Duodenal mucosa (tissue), 2 donors: ENCODE results near the gene BTBD3.

ENCODE experiments used
- H3K27ac ChIP-seq: one replicate; pipeline ENCODE4 v1.7.0; 2013; ENCODE audit warnings: low read depth, low read length
- H3K27me3 ChIP-seq, 2 donors: one replicate each; pipeline ENCODE4 v1.7.0; 2013; ENCODE audit warnings: low read length in 2 of 2, control low read depth in 1 of 2; ENCODE audit not compliant: insufficient read depth in 2 of 2, control insufficient read depth in 1 of 2
- H3K36me3 ChIP-seq, 2 donors: one replicate each; pipeline ENCODE4 v1.7.0; 2013; ENCODE audit warnings: low read length in 2 of 2, control low read depth in 1 of 2; ENCODE audit not compliant: insufficient read depth in 2 of 2, control insufficient read depth in 1 of 2
- H3K4me1 ChIP-seq, 2 donors: one replicate each; pipeline ENCODE4 v1.7.0; 2013; ENCODE audit warnings: low read length in 2 of 2, control low read depth in 1 of 2; ENCODE audit not compliant: insufficient read depth in 2 of 2, control insufficient read depth in 1 of 2
- H3K4me3 ChIP-seq, 2 donors: one replicate each; pipeline ENCODE4 v1.7.0; 2013; ENCODE audit warnings: low read length in 2 of 2, low read depth in 1 of 2
- H3K9ac ChIP-seq, 2 donors: one replicate each; pipeline ENCODE4 v1.7.0; 2013; ENCODE audit warnings: low read length in 2 of 2, low read depth in 1 of 2
- H3K9me3 ChIP-seq, 2 donors: one replicate each; pipeline ENCODE4 v1.7.0; 2013; ENCODE audit warnings: low read length in 2 of 2, control low read depth in 1 of 2; ENCODE audit not compliant: control insufficient read depth in 1 of 2

BTBD3 gene

GRCh38 chr20:11935212-11936154, 17.8 kb downstream of the BTBD3 start:
- H3K9me3 ChIP-seq: no peaks in the 10 kb centered on the region
- no peaks in the 10 kb centered on the region for H3K27me3 ChIP-seq
- H3K27ac ChIP-seq: no peak overlapping the region

GRCh38 chr20:11936157-11936556, 18.5 kb downstream of the BTBD3 start:
- no peak overlapping the region for H3K27ac ChIP-seq
- H3K27me3 ChIP-seq: no peaks in the 10 kb centered on the region
- peaks cover 1 to 3% of the 10 kb centered on the region in 2 donors for H3K4me1 ChIP-seq
- H3K4me3 ChIP-seq: no peak overlapping the region
- no peaks in the 10 kb centered on the region for H3K36me3 ChIP-seq
- H3K9ac ChIP-seq: no peak overlapping the region
- H3K9me3 ChIP-seq: no peaks in the 10 kb centered on the region

More at GRCh38 chr20:11935212-11936154, 17.8 kb downstream of the BTBD3 start:
- Histone ChIP-seq H3K4me3 (no peak overlapping the region), H3K36me3 (no peaks in the 10 kb centered on the region), H3K9ac (no peak overlapping the region), H3K4me1 (no peaks in the 10 kb centered on the region)

- no peak overlapping the region for H3K27ac ChIP-seq
- H3K9ac ChIP-seq: no peak overlapping the region
- H3K9me3 ChIP-seq: no peaks in the 10 kb centered on the region
- no peaks in the 10 kb centered on the region for H3K36me3 ChIP-seq
- peaks cover 11 to 14% of the 10 kb centered on the region in 2 donors for H3K4me1 ChIP-seq
- H3K4me3 ChIP-seq: no peak overlapping the region
- H3K27me3 ChIP-seq: no peaks in the 10 kb centered on the region
Measured at GRCh38 chr20:11937230-11937629, 19.5 kb downstream of the BTBD3 start.

GRCh38 chr20:11941593-11942246, 24.0 kb downstream of the BTBD3 start:
- Histone ChIP-seq H3K9me3 (no peaks in the 10 kb centered on the region), H3K27me3 (no peaks in the 10 kb centered on the region), H3K4me1 (peaks cover 13 to 14% of the 10 kb centered on the region in 2 donors), H3K4me3 (no peak overlapping the region), H3K27ac (no peak overlapping the region), H3K36me3 (no peaks in the 10 kb centered on the region), H3K9ac (no peak overlapping the region)

GRCh38 chr20:11943778-11944177, 26.1 kb downstream of the BTBD3 start:
- Histone ChIP-seq H3K9me3 (no peaks in the 10 kb centered on the region), H3K4me1 (peaks cover 16 to 18% of the 10 kb centered on the region in 2 donors), H3K27me3 (no peaks in the 10 kb centered on the region), H3K4me3 (no peak overlapping the region), H3K36me3 (no peaks in the 10 kb centered on the region), H3K27ac (no peak overlapping the region), H3K9ac (no peak overlapping the region)

GRCh38 chr20:11948806-11949205, 31.1 kb downstream of the BTBD3 start:
- peaks cover 0 to 3% of the 10 kb centered on the region in 2 donors for H3K9me3 ChIP-seq
- no peaks in the 10 kb centered on the region for H3K27me3 ChIP-seq
- H3K4me1 ChIP-seq: peaks cover 10 to 14% of the 10 kb centered on the region in 2 donors
- H3K36me3 ChIP-seq: no peaks in the 10 kb centered on the region
- no peak overlapping the region for H3K4me3 ChIP-seq
- H3K9ac ChIP-seq: no peak overlapping the region
- no peak overlapping the region for H3K27ac ChIP-seq

- no peaks in the 10 kb centered on the region for H3K27me3 ChIP-seq
- H3K36me3 ChIP-seq: no peaks in the 10 kb centered on the region
- no peak overlapping the region for H3K9ac ChIP-seq
- peaks cover 3 to 5% of the 10 kb centered on the region in 2 donors for H3K9me3 ChIP-seq
- H3K4me1 ChIP-seq: peaks cover 10 to 14% of the 10 kb centered on the region in 2 donors
- no peak overlapping the region for H3K4me3 ChIP-seq
- no peak overlapping the region for H3K27ac ChIP-seq
Measured at GRCh38 chr20:11949711-11950110, 32.0 kb downstream of the BTBD3 start.

GRCh38 chr20:11951696-11952095, 34.0 kb downstream of the BTBD3 start:
- Histone ChIP-seq H3K27ac (no peak overlapping the region), H3K9ac (no peak overlapping the region), H3K36me3 (no peaks in the 10 kb centered on the region), H3K4me3 (no peak overlapping the region), H3K27me3 (no peaks in the 10 kb centered on the region), H3K9me3 (peaks cover 7 to 9% of the 10 kb centered on the region in 2 donors), H3K4me1 (peaks cover 10 to 14% of the 10 kb centered on the region in 2 donors)

- Histone ChIP-seq H3K27ac (no peak overlapping the region), H3K27me3 (no peaks in the 10 kb centered on the region), H3K4me3 (no peak overlapping the region), H3K36me3 (no peaks in the 10 kb centered on the region), H3K4me1 (peaks cover 10 to 14% of the 10 kb centered on the region in 2 donors), H3K9ac (no peak overlapping the region), H3K9me3 (peaks cover 7 to 9% of the 10 kb centered on the region in 2 donors)
Measured at GRCh38 chr20:11952639-11953038, 34.9 kb downstream of the BTBD3 start.

GRCh38 chr20:11957911-11958310, 40.2 kb downstream of the BTBD3 start:
- Histone ChIP-seq H3K36me3 (no peaks in the 10 kb centered on the region), H3K27ac (no peak overlapping the region), H3K27me3 (no peaks in the 10 kb centered on the region), H3K4me1 (no peaks in the 10 kb centered on the region), H3K4me3 (no peak overlapping the region), H3K9ac (no peak overlapping the region), H3K9me3 (peaks cover 4 to 9% of the 10 kb centered on the region in 2 donors)
